Stimulated activated naive CD8-positive, alpha-beta T cell treated with anti-CD3 and anti-CD28 coated beads, Interleukin-15, amount 100 ng/mL, for 72 hours (primary cell): ENCODE results near the gene ATXN7L1.

Experiments
- ATAC-seq: fragments of 150-1000 bp; cut with Tn5 transposase; 2 replicates; pipeline ENCODE4 v1.10.0; 2021; ENCODE audit warnings: mild to moderate bottlenecking, moderate library complexity
- DNase-seq, 2 donors: peaks; one replicate each; pipeline ENCODE4 v3.0.0; 2021 to 2022
- H3K27ac Mint-ChIP-seq, 2 donors: one replicate each; pipeline ENCODE4 v1.8.0; 2022; ENCODE audit warnings: mild to moderate bottlenecking in 2 of 2, mixed read lengths in 2 of 2, moderate library complexity in 2 of 2
- H3K27me3 Mint-ChIP-seq: one replicate; pipeline ENCODE4 v1.8.0; 2022; ENCODE audit warnings: mixed read lengths
- H3K4me1 Mint-ChIP-seq: one replicate; pipeline ENCODE4 v1.8.0; 2022; ENCODE audit warnings: mild to moderate bottlenecking, mixed read lengths
- H3K4me3 Mint-ChIP-seq, 2 donors: one replicate each; pipeline ENCODE4 v1.8.0; 2022; ENCODE audit warnings: mild to moderate bottlenecking in 2 of 2, mixed read lengths in 2 of 2, moderate library complexity in 1 of 2
- H3K9me3 Mint-ChIP-seq, 2 donors: one replicate each; pipeline ENCODE4 v1.8.0; 2022; ENCODE audit warnings: mixed read lengths in 2 of 2

ATXN7L1 gene

GRCh38 chr7:105879782-105880181, 3.4 kb upstream of the ATXN7L1 start:
- H3K27ac Mint-ChIP-seq = no peak overlapping the region
- ATAC-seq (no peak), DNase-seq (no peak)
- no peak overlapping the region for H3K4me3 Mint-ChIP-seq
- no peaks in the 10 kb centered on the region for H3K9me3 Mint-ChIP-seq
- peaks cover 41% of the 10 kb centered on the region for H3K4me1 Mint-ChIP-seq
- peaks cover 18% of the 10 kb centered on the region for H3K27me3 Mint-ChIP-seq

- peaks cover 18% of the 10 kb centered on the region for H3K27me3 Mint-ChIP-seq
- no peak overlapping the region for H3K27ac Mint-ChIP-seq
- H3K4me1 Mint-ChIP-seq = peaks cover 47% of the 10 kb centered on the region
- DNase-seq (no peak), ATAC-seq (no peak)
- H3K9me3 Mint-ChIP-seq = no peaks in the 10 kb centered on the region
- no peak overlapping the region for H3K4me3 Mint-ChIP-seq
Observed at GRCh38 chr7:105878746-105879605, 2.6 kb upstream of the ATXN7L1 start.

GRCh38 chr7:105877736-105878135, 1.3 kb upstream of the ATXN7L1 start:
- no peak overlapping the region for H3K27ac Mint-ChIP-seq
- ATAC-seq = no peak
- peaks cover 18% of the 10 kb centered on the region for H3K27me3 Mint-ChIP-seq
- peak overlapping the region; percentile 81 to 85 for H3K4me3 Mint-ChIP-seq
- peaks cover 49% of the 10 kb centered on the region for H3K4me1 Mint-ChIP-seq
- no peak for DNase-seq
- no peaks in the 10 kb centered on the region for H3K9me3 Mint-ChIP-seq

- H3K4me1 Mint-ChIP-seq = peaks cover 49% of the 10 kb centered on the region
- H3K27ac Mint-ChIP-seq = peak overlapping the region; percentile 29 to 80
- H3K4me3 Mint-ChIP-seq = peak overlapping the region; percentile 81 to 85
- DNase-seq (no peak), ATAC-seq (no peak)
- no peaks in the 10 kb centered on the region for H3K9me3 Mint-ChIP-seq
- H3K27me3 Mint-ChIP-seq = peaks cover 18% of the 10 kb centered on the region
Observed at GRCh38 chr7:105876964-105877601, 684 bp upstream of the ATXN7L1 start.

- H3K4me3 Mint-ChIP-seq = peak overlapping the region; percentile 93 to 100
- H3K27ac Mint-ChIP-seq = peak overlapping the region in 1 of 2 donors; percentile 97
- DNase-seq (no peak), ATAC-seq (no peak)
- peaks cover 49% of the 10 kb centered on the region for H3K4me1 Mint-ChIP-seq
- peaks cover 18% of the 10 kb centered on the region for H3K27me3 Mint-ChIP-seq
- no peaks in the 10 kb centered on the region for H3K9me3 Mint-ChIP-seq
Observed at GRCh38 chr7:105875505-105875904, 894 bp downstream of the ATXN7L1 start.

- ATAC-seq = peak; percentile 46
- Mint-ChIP-seq H3K27me3 (peaks cover 18% of the 10 kb centered on the region), H3K4me1 (peaks cover 46% of the 10 kb centered on the region), H3K9me3 (no peaks in the 10 kb centered on the region), H3K4me3 (no peak overlapping the region), H3K27ac (no peak overlapping the region)
- DNase-seq = peak in 1 of 2 donors; percentile 16
Observed at GRCh38 chr7:105874055-105874454, 2.3 kb downstream of the ATXN7L1 start.

GRCh38 chr7:105872491-105872890, 3.9 kb downstream of the ATXN7L1 start:
- Mint-ChIP-seq H3K27ac (no peak overlapping the region), H3K4me3 (no peak overlapping the region), H3K9me3 (no peaks in the 10 kb centered on the region), H3K27me3 (peaks cover 5% of the 10 kb centered on the region), H3K4me1 (peaks cover 30% of the 10 kb centered on the region)
- ATAC-seq = no peak
- no peak for DNase-seq

GRCh38 chr7:105871142-105871541, 5.3 kb downstream of the ATXN7L1 start:
- Mint-ChIP-seq H3K9me3 (no peaks in the 10 kb centered on the region), H3K27me3 (no peaks in the 10 kb centered on the region), H3K27ac (no peak overlapping the region), H3K4me1 (peaks cover 23% of the 10 kb centered on the region), H3K4me3 (no peak overlapping the region)
- ATAC-seq = no peak
- no peak for DNase-seq

- Mint-ChIP-seq H3K27me3 (no peaks in the 10 kb centered on the region), H3K9me3 (no peaks in the 10 kb centered on the region), H3K27ac (no peak overlapping the region), H3K4me1 (no peaks in the 10 kb centered on the region), H3K4me3 (no peak overlapping the region)
- ATAC-seq (no peak), DNase-seq (no peak)
Observed at GRCh38 chr7:105866102-105866801, 10.1 kb downstream of the ATXN7L1 start.

GRCh38 chr7:105863876-105864275, 12.5 kb downstream of the ATXN7L1 start:
- ATAC-seq (no peak), DNase-seq (no peak)
- Mint-ChIP-seq H3K27ac (no peak overlapping the region), H3K9me3 (no peaks in the 10 kb centered on the region), H3K4me1 (peaks cover 6% of the 10 kb centered on the region), H3K4me3 (no peak overlapping the region), H3K27me3 (no peaks in the 10 kb centered on the region)

GRCh38 chr7:105862770-105863169, 13.6 kb downstream of the ATXN7L1 start:
- no peak overlapping the region for H3K27ac Mint-ChIP-seq
- ATAC-seq = no peak

GRCh38 chr7:105862276-105862675, 14.1 kb downstream of the ATXN7L1 start:
- H3K27ac Mint-ChIP-seq = peak overlapping the region in 1 of 2 donors; percentile 57
- H3K27me3 Mint-ChIP-seq = no peaks in the 10 kb centered on the region

More at GRCh38 chr7:105862770-105863169, 13.6 kb downstream of the ATXN7L1 start:
- no peak for DNase-seq
- no peak overlapping the region for H3K4me3 Mint-ChIP-seq
- no peaks in the 10 kb centered on the region for H3K9me3 Mint-ChIP-seq
- no peaks in the 10 kb centered on the region for H3K27me3 Mint-ChIP-seq
- peaks cover 10% of the 10 kb centered on the region for H3K4me1 Mint-ChIP-seq

GRCh38 chr7:105861224-105861623, 15.2 kb downstream of the ATXN7L1 start:
- H3K4me1 Mint-ChIP-seq = peaks cover 22% of the 10 kb centered on the region
- H3K27ac Mint-ChIP-seq = no peak overlapping the region
- no peak for ATAC-seq
- H3K9me3 Mint-ChIP-seq = no peaks in the 10 kb centered on the region
- no peak for DNase-seq
- H3K4me3 Mint-ChIP-seq = no peak overlapping the region
- H3K27me3 Mint-ChIP-seq = no peaks in the 10 kb centered on the region

More at GRCh38 chr7:105862276-105862675, 14.1 kb downstream of the ATXN7L1 start:
- ATAC-seq (no peak), DNase-seq (no peak)
- Mint-ChIP-seq H3K4me3 (no peak overlapping the region), H3K4me1 (peaks cover 15% of the 10 kb centered on the region), H3K9me3 (no peaks in the 10 kb centered on the region)

GRCh38 chr7:105860793-105861192, 15.6 kb downstream of the ATXN7L1 start:
- no peaks in the 10 kb centered on the region for H3K27me3 Mint-ChIP-seq
- H3K27ac Mint-ChIP-seq = no peak overlapping the region
- no peak overlapping the region for H3K4me3 Mint-ChIP-seq
- no peak for DNase-seq
- ATAC-seq = no peak
- no peaks in the 10 kb centered on the region for H3K9me3 Mint-ChIP-seq
- H3K4me1 Mint-ChIP-seq = peaks cover 22% of the 10 kb centered on the region

GRCh38 chr7:105857009-105857952, 19.1 kb downstream of the ATXN7L1 start:
- no peak for DNase-seq
- no peaks in the 10 kb centered on the region for H3K9me3 Mint-ChIP-seq
- H3K4me1 Mint-ChIP-seq = peaks cover 32% of the 10 kb centered on the region
- no peak overlapping the region for H3K4me3 Mint-ChIP-seq
- H3K27ac Mint-ChIP-seq = peak overlapping the region in 1 of 2 donors; percentile 44
- H3K27me3 Mint-ChIP-seq = no peaks in the 10 kb centered on the region
- no peak for ATAC-seq
